ENCODE results near the gene NELFE. TPM values are rescaled to one million over a fixed set of nuclear protein-coding genes. Genes with fewer than 3 reads are reported as not detected.

Gene NELFE
- total RNA-seq, 2 donors from 2014 or later = 90.3 to 132 TPM

DNA sequence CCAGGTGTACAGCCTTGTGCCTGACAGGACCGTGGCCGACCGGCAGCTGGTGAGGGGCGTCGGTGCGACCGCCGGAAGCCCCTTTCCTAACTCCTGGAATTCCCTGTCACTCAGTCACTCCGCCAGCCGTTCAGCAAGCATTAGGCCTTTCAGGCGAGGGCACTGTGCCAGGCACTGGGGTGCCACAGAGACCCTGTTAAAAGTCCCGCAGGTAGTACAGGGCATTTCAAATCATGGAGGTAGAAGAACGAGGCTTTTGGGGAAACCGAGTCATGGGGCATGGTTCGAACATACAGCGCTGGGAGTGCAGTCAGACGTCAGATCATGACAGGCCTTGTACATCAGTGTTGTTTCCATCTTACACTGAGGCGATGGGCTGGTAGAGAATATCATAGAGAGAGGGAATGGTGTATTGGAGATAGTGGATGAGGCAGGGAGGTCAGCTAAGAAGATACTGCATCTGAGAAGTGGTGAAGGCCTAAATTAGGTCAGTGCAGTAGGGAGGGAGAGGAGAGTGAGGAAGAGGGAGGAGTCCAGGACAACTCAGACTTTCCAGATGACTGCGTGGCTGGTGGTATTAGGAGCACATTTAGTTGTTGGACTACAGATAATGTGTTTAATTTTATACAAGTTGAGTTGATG lies 14.1 kb upstream of the NELFE start:
- H3K36me3 Mint-ChIP-seq (ENCODE audit: low read depth) = peaks cover 55% of the 10 kb centered on the region
- H3K27ac Mint-ChIP-seq = peak overlapping the region; percentile 99
- Histone ChIP-seq H3K4me3 (ENCODE audit: low read length) (peak overlapping the region; percentile 95), H3K9me3 (ENCODE audit: control insufficient read depth, low read length) (peaks cover 11% of the 10 kb centered on the region), H3K36me3 (ENCODE audit: control insufficient read depth, insufficient read depth, low read length) (peaks cover 12% of the 10 kb centered on the region), H3K27me3 (ENCODE audit: control insufficient read depth, insufficient read depth, low read length, poor library complexity, severe bottlenecking) (no peaks in the 10 kb centered on the region), H3K4me1 (ENCODE audit: control insufficient read depth, insufficient read depth, low read length) (peaks cover 8% of the 10 kb centered on the region), H3K27ac (ENCODE audit: low read depth, low read length) (peak overlapping the region; percentile 95), H3K9ac (ENCODE audit: extremely low read depth, low read length, poor library complexity, severe bottlenecking) (peak overlapping the region; percentile 91)
- no peak for DNase-seq
- peaks cover 27% of the 10 kb centered on the region for H3K9me3 Mint-ChIP-seq
- H3K4me1 Mint-ChIP-seq = peaks cover 9% of the 10 kb centered on the region
- TF ChIP-seq, protein P1, sequence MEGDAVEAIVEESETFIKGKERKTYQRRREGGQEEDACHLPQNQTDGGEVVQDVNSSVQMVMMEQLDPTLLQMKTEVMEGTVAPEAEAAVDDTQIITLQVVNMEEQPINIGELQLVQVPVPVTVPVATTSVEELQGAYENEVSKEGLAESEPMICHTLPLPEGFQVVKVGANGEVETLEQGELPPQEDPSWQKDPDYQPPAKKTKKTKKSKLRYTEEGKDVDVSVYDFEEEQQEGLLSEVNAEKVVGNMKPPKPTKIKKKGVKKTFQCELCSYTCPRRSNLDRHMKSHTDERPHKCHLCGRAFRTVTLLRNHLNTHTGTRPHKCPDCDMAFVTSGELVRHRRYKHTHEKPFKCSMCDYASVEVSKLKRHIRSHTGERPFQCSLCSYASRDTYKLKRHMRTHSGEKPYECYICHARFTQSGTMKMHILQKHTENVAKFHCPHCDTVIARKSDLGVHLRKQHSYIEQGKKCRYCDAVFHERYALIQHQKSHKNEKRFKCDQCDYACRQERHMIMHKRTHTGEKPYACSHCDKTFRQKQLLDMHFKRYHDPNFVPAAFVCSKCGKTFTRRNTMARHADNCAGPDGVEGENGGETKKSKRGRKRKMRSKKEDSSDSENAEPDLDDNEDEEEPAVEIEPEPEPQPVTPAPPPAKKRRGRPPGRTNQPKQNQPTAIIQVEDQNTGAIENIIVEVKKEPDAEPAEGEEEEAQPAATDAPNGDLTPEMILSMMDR (conservative IDR thresholded peaks at IDR 0.05) = no peak
- no peaks in the 10 kb centered on the region for H3K27me3 Mint-ChIP-seq (ENCODE audit: insufficient read depth)
- H3K4me3 Mint-ChIP-seq = peak overlapping the region; percentile 94
- 16 to 28% methylated on average over 10 to 19 of the region's 19 CpGs for WGBS, 2 experiments (ENCODE audit: insufficient coverage in 1 of 2, insufficient read length in 1 of 2)

DNA sequence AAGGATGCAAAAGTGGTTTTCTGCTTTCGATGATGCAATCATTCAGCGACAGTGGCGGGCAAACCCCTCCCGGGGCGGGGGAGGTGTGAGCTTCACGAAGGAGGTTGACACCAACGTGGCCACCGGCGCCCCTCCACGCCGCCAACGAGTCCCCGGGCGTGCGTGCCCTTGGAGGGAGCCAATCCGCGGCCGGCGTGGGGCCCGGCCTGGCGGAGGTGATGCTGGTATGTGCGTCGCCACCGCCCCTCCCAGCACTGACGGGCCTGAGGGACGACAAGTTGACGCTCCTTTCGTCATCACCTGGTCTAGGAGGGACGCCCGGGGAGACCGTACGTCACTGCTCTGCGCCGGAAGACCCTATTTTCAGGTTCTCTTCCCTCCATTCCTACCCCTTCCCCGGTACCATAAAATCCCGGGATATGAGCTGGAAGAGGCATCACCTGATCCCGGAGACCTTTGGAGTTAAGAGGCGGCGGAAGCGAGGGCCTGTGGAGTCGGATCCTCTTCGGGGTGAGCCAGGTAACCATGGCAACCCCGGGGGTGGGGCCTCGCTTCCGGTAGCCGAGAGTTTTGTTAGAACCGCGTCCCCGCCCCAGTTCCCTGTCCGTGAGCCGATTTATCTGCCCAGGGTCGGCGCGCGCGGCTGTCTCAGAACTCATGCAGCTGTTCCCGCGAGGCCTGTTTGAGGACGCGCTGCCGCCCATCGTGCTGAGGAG lies 13.4 kb upstream of the NELFE start, which contains the start of gene DXO:
DXO (minus strand) TSS at position 146 of the 716 bp plus-strand sequence. CDS start 463 bp downstream, outside the sequence.
- H3K4me1 Mint-ChIP-seq = peaks cover 9% of the 10 kb centered on the region
- H3K36me3 ChIP-seq (ENCODE audit: control insufficient read depth, insufficient read depth, low read length) = peaks cover 15% of the 10 kb centered on the region
- peak within 1 kb of the TSS; percentile 91 for H3K9ac ChIP-seq (ENCODE audit: extremely low read depth, low read length, poor library complexity, severe bottlenecking)
- H3K4me1 ChIP-seq (ENCODE audit: control insufficient read depth, insufficient read depth, low read length) = peaks cover 8% of the 10 kb centered on the region
- DNase-seq = peak; percentile 97
- no peaks in the 10 kb centered on the region for H3K27me3 ChIP-seq (ENCODE audit: control insufficient read depth, insufficient read depth, low read length, poor library complexity, severe bottlenecking)
- peak within 1 kb of the TSS; percentile 95 for H3K4me3 ChIP-seq (ENCODE audit: low read length)
- peaks cover 25% of the 10 kb centered on the region for H3K9me3 Mint-ChIP-seq
- H3K27ac ChIP-seq (ENCODE audit: low read depth, low read length) = peak within 1 kb of the TSS; percentile 95
- peak within 1 kb of the TSS; percentile 99 for H3K27ac Mint-ChIP-seq
- H3K9me3 ChIP-seq (ENCODE audit: control insufficient read depth, low read length) = peaks cover 11% of the 10 kb centered on the region
- peaks cover 61% of the 10 kb centered on the region for H3K36me3 Mint-ChIP-seq (ENCODE audit: low read depth)
- 0% methylated on average over 31 to 62 of the region's 62 CpGs for WGBS, 2 experiments (ENCODE audit: insufficient coverage in 1 of 2, insufficient read length in 1 of 2)
- peak within 1 kb of the TSS; percentile 94 for H3K4me3 Mint-ChIP-seq
- no peaks in the 10 kb centered on the region for H3K27me3 Mint-ChIP-seq (ENCODE audit: insufficient read depth)
- TF ChIP-seq, protein P1 (conservative IDR thresholded peaks at IDR 0.05) = no peak

DNA sequence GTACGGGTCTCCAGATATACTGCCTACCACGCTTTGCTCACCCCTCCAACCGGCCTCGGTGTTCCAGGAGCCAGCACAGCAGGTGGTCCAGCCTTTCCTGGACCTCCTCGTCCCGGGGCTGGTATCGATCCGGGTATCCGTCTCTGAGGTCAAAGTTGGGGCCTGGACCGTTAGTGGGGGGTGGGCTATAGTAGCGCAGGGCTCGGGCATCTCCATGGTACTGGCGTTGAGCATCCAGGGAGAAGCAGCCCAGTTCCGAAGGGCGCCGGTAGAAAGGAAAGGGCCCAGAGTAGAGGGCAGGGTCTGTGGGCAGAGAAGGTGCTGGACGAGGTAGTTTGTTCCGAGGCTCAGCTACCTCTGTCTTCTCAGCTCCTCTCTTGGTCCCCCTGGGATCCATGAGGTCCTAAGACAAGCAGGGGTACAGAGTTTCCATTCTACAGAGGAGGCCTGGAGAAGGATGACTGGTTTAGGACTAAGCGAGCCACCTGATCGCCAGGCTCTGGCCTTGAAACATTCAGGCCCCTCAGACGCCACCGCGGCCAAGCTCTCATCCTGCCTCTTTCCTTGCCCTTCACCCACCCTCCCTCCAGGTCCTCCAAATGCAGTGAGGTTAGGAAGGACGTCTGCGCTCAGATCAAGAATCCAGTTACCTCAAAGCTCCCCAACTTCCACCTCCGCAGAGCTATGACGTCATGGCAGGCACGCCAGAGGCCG lies 12.7 kb upstream of the NELFE start:
- 52 to 57% methylated on average over 25 to 29 of the region's 29 CpGs for WGBS, 2 experiments (ENCODE audit: insufficient coverage in 1 of 2, insufficient read length in 1 of 2)
- Histone ChIP-seq H3K27me3 (ENCODE audit: control insufficient read depth, insufficient read depth, low read length, poor library complexity, severe bottlenecking) (no peaks in the 10 kb centered on the region), H3K9ac (ENCODE audit: extremely low read depth, low read length, poor library complexity, severe bottlenecking) (peak overlapping the region; percentile 91), H3K36me3 (ENCODE audit: control insufficient read depth, insufficient read depth, low read length) (peaks cover 21% of the 10 kb centered on the region), H3K4me3 (ENCODE audit: low read length) (peak overlapping the region; percentile 95), H3K4me1 (ENCODE audit: control insufficient read depth, insufficient read depth, low read length) (peaks cover 8% of the 10 kb centered on the region), H3K27ac (ENCODE audit: low read depth, low read length) (peak overlapping the region; percentile 95), H3K9me3 (ENCODE audit: control insufficient read depth, low read length) (peaks cover 7% of the 10 kb centered on the region)
- TF ChIP-seq, protein P1 (conservative IDR thresholded peaks at IDR 0.05) = no peak
- Mint-ChIP-seq H3K27me3 (ENCODE audit: insufficient read depth) (no peaks in the 10 kb centered on the region), H3K27ac (peak overlapping the region; percentile 99), H3K9me3 (peaks cover 18% of the 10 kb centered on the region), H3K4me3 (peak overlapping the region; percentile 94), H3K36me3 (ENCODE audit: low read depth) (peaks cover 62% of the 10 kb centered on the region), H3K4me1 (peaks cover 9% of the 10 kb centered on the region)
- DNase-seq = no peak
